ENCODE results near the gene RBMS1.

RBMS1 gene

DNA sequence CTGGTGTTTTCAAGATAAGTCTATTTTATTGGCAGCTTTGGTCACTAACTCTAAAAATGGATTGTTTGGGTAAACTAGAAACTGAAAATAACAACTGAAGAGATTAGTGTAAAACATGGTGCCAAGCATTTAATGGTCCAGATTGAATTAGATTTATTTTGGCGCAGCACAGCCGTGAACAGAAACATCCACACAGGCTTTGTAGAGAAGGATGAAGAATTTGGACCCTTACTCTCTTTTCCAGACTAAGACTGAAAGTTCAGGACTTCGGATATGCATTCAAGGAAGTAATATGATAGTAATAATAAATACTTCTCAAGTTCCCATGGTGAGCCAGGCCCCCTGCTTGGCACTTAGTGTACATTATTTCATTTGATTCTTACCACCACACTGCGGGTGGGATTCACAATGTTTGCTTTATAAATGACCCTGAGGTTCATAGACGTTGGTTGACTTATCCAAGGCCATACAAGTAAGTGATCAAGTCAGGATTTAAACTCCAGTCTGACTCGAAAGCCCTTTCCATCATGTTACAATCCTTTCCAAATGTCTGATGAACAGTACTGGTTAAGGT lies 239.3 kb downstream of the RBMS1 start:
- DNase-seq (ENCODE audit: low read depth in 2 of 2), result no peak

DNA sequence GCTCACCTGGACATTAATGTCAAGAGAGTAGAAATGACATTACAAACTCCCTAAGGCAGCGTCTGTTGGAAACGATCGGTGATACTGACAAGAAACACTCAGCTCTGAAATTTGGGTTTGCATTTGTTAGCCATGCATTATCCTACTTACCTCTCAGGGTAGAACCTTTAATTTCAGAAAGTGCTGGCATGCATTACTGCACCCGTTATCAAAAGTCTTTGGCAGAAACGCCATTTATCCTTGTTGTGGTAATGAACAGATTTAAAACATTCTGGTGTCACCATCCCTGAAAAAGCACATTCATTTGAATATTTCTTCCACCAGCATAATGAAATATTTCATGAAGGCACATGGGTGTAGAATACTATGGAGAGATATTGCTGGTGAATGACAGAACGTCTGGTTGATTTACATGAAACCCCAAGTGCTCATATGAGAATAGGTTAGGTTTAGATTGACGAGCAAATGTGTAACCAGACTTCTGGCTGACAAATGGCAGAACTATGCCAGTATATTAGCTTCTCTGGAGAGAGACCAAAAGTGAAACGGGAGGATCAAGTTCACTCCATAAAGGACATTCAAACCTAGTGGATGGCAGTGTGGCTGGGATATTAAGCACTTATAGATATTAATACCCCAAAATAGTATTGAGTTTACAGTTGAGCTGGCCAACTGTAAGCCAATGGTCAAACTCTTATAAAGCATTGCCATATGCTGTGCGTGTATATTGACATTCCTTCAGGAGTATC lies 240.0 kb downstream of the RBMS1 start:
- no peak for DNase-seq (ENCODE audit: low read depth in 2 of 2)

DNA sequence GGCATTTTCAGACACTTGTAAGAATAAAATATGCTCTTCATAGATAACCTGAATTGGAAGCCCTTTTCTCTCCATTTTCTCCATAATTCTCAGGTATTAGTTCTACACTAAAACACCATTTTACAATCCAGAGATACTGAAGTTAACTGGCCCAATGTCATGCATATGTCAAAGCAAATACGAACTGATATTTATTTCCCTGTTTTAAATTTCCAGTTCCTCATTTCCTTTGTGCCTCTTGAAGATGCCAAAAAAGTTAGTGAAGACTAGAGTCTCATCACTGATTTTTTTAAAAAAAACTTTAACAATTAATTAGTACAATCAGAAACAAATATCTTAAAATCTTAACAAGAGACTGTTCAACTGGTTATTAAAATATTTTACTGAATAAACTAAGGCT lies 240.7 kb downstream of the RBMS1 start:
- DNase-seq (ENCODE audit: low read depth in 2 of 2), result no peak

DNA sequence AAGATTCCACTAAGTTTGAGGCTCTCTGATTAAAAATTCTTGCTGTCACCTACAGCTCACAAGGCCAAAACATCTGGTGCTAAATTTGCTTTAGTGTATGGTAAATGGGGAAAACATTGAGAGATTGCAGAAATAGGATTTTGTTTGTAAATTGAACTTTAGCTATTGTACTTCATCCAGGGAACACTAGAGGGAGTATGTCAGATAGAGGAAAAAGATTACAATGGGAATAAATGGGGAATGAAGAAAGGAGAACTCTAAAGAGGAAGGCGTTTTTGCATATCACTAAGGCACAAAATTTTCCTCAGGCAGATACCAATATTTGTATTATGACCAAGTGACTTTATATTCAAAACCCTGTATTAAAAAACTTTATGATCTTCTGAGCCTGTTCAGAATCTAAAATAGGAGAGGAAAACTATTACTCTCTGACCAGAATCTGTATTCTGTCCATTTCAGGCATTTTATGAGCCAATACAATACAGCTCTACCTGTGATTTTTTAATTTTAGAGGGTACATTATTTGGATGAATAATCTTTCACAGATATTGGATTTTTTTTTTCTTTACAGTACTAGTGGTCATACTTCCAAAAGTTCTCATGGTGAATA lies 241.2 kb downstream of the RBMS1 start:
- no peak for DNase-seq (ENCODE audit: low read depth in 2 of 2)

DNA sequence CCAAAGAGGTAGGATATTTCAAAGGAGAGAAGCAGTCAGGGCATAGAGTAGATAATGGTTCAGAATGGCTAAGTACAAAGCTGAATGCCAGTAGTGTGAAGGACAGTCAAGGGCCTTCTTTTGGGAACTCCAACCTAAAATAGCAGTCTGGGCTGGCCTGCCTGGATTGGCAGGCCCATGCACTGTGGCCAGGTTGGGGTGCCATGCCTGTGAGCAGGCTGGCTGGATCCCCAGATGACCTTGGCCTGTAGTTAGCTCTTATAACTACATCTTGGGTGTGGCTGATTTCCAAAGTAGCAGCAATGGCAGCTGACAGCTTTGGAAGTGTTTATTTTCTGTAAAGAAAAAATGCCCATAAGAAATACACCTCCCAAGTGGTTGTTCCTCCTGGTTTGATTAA lies 242.0 kb downstream of the RBMS1 start:
- no peak for DNase-seq (ENCODE audit: low read depth in 2 of 2)

DNA sequence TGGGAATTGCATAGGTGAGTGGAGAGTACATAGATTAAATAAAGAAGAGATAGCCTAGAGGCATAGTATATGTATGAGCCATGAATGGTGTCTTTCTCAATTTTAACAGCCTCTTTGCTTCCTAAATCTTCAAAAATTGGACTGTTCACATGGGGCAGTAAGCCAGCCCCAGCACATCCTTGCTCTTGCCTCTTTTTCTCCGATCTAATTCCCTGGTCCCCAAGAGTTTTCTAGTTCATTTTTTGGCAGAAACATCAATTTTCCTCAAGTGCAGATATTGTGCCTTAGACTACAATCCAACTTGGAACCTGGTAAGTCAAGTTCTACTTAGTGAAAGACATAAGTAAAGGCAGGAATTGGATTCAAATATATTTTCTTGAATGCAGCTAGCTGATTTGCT lies 243.7 kb downstream of the RBMS1 start:
- no peak for DNase-seq (ENCODE audit: low read depth in 2 of 2)

DNA sequence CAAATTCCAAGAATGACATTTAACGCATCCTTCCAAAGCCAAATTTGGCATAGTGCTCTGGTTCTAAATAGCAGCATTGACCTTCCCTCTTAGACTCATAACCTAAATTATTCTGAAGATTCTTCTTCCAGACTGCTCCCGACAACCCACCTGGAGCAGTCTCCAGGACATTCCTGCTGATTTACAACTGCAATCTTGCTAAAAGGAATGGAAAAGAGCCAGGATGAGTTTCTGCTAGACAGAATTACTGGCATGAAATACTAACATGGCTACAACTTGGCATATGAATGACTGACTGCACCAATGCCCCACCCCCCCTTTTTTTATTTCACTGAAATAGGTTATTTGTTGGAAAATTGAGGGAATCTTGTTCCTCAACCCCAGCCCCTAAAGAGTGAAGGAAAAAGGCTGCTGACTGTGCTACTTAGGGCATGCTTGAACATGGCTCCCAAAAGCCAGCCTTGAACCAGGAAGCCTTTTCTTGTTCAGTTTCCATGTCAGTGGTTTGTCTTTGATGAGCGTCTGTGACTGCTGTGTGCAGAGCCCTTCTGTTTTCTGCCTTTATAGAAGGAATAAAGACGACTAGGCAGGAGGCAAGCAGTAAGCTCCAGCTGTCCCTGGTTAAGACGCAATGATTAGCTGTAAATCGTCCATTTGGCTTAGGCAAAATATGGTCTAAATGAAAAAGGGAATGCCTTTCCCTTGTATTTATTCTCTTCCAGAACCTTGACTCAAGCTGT lies 246.1 kb downstream of the RBMS1 start:
- no peak for DNase-seq (ENCODE audit: low read depth in 2 of 2)

DNA sequence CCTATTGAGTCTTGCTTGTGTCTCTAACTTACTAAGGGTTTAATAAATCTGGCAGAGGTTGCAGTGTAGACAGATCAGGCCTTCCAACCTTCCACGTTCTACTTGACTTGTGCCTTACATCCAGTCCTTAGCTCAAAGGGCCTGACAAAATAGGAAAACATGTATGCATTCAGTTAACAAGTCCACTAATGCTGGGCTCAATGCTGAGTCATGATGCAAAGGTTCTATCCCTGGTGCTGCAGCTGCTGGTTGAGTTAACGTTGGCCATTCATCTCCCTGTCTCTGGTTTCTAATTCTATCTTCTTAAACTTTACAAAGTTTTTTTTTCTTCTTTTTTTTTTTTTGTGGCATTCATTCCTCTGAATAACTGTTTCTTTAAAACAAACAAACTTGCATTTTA lies 247.3 kb downstream of the RBMS1 start:
- DNase-seq (ENCODE audit: low read depth in 2 of 2), result no peak

DNA sequence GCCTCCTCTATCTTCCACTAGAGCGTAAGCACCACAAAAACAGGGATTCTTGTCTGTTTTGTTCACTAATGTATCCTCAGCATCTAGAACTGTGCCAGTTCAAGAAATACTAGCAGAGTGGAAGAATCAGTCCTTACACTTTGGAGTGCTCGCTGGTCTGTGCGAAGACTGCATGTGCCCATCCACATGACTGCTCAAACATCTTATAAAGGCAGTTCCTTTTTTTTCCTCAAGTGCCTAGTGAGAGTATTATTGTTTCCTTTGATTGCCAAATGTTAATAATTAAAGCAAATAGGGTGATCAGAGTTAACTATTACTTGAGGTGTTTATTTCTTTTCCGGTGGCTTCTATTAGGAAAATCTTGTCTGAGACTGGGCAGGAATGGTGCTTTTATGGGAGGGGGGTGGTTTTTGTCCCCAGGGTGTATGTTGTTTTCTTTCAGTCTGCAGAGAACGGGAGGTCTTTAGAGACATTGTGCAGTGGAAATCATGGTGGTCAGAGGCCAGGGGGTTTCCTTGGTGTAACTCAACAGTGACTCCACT lies 247.9 kb downstream of the RBMS1 start:
- no peak for DNase-seq (ENCODE audit: low read depth in 2 of 2)

DNA sequence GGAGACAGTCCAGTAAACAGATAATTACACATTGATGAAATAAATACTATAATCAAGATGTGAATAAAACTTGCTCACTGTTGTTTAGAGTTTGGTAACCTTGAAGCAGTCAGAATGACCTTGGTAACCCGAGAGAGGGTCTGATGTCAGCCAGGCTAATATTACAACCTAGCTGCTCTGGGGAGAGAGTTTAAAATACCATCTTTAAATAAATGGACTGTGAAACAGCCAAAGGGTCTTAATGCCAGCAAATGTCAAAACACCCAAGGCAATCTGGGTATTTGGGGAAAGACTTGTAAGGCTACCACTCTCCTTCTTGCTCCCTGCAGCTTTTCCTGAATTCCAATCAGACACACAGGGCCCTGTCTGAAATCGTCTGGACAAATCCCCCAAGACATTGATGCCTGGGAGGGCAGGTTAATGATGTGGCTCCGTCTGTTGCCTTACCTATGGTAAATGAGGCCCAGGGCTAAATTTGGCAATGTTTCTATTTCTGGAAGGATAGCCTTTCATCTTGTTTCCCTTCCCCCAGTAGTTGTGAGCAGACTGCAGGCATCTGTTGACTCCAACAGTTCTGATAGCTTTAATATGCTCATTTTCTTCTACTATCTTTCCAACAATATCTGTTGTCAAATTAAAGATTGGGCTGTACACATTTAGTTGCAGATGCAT lies 250.6 kb downstream of the RBMS1 start:
- no peak for DNase-seq (ENCODE audit: low read depth in 2 of 2)

DNA sequence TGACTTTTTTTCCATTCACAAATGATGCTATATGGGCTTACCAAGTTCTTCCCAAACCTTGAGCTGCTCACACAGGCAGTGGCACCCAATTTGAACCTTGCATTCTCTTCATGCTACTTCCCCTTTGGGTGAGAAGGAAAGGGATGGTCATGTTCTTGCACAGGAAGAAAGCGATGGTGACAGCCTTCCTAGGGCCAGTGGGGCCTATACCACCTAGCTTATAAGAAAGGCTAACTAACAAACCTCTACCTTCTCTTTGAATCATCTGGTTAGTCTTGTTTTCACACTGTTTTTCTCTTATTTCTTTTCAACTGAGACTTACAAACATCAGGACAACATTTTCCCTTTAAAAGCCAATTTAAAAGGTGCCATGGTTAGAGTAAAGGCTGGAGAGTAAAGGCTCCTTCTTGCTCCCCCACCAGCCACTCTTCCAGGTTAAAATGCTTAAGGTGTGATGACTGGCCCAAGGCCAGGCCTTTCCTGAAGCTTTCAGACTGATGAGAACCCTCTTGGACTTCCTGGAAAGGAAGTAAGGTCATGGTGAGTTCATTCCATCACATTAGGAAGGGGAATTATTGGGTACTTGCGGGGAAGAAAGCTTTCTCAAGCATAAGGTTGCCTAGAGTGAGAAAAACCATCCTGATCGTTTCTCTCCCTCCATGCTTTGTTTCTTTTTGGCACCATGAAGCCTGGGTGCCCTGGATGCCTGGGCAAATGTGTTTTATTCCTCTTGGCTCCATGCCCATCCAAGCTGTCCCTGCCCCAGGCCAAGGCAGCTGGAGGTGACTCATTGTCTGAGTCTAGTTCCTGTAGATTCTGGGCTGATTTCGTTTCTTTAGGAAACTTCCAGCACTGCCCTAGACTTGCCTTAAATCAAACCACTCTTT lies 252.1 kb downstream of the RBMS1 start:
- DNase-seq (ENCODE audit: low read depth in 2 of 2), result no peak

DNA sequence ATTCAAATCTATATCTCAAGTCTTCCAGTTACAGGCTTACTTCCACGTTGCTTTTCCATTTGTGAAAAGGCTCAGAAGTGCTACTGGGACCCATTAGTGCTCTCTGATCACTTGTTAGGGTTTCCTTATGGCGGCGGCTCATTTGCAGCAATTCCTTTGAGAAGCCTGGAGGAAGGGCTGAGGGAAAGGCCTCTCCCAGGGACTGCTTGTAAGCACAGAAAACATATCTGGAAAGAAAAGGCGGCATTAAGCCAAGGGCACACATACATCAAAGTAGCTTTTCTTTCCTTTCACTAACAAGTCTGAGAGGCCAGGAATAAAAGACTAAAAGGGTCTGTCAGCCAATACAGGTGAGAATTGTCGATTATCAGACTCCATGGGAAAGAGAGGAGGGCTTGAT lies 254.2 kb downstream of the RBMS1 start:
- DNase-seq (ENCODE audit: low read depth in 2 of 2), result no peak

DNA sequence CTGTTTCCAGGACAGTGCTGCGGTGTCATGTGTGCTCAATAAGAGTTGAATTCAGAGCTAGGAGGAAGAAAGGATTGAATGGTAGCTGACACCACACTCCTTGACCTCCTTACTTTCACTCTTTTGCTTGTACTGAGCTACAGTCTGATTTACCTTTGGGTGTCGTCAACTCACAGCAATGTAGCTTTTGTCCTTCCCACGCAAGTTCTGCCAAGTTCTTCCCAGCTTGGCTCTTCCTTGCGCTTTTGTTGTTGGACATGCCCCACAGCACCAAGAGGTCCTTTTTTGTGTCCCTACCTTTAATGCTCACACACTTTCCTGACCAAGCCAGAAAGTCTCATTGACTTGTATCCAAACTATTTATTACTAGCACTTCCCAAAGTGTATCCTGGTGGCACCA lies 255.2 kb downstream of the RBMS1 start:
- DNase-seq (ENCODE audit: low read depth in 2 of 2), result no peak

DNA sequence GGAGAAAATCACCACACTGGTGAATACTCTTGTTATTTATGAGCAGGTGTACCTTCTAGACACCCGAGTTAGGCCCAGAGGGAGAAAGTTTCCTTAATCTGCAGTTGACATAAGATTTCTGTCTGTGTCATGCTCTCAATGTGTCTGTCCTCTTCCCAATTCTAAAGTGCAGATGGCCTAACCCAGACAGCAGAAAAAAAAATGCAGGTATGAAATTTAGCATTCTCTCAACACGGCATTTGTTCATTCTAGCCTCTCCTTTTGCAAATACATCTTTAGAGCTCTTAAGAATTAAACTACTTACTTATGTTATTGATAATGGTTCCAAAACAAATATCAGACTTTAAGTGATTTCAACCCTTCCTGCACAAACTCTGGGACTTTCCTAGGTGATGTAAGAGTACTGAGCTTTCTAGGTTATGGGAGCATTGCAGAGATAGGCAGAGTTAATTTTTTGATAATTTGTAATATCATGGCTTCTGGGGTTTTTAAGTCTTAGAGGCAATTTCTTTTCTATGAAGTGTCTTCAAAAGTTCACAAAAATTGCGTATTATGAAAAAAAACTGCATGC lies 260.6 kb downstream of the RBMS1 start:
- no peak for DNase-seq (ENCODE audit: low read depth in 2 of 2)

DNA sequence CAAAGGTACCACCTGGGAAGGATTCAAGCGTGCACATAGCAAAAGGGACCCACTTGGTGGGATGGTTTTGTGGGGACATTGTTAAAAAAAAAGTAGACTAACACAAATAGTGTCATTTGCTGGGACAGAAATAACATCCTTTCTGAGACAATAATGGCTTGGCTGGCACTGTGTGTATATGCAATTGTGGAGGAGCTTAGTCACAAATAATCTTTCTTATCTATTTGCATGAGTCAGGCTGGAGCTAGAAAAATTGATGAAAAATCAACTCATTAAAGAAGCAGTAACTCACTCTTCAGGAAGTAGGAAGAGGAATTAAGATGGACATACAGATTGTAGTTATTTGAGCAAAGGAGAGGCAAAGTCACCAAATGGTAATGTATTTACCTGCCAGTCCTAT lies 264.0 kb downstream of the RBMS1 start:
- no peak for DNase-seq (ENCODE audit: low read depth in 2 of 2)

DNA sequence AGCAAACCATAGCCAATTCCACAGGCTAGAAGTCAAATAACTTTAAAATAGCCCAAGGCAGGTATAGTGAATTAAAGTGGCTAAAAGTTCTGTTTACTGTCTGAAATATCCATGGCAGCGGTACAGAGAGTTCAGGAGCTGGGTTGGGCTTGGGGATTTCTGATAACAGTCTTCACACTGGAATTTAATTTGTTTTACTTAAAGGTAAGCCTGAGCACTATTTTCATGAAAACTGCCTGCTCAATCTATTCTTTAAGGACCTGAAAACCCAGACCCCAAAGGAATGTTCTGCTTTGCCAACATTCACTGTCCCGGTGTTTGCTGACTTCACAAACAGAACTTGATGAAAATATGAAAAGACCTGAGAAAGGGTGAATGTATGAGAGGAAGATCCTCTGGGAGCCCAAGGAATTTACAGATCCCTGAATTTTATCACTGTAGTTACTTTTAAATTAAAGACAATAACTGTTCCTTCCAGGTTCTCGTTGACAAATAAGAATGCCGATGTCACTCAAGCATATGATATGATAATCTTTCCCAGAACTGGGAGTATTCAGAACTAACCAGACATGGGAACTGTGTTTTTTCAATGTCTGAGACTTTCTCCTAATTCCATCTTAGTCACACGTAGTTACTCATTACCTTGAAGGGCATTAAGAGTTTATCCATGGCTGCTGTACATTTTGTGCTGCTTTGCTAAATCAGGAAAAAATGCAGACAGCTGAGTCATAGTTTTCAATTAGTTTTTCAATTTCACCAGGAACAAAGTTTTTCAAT lies 265.3 kb downstream of the RBMS1 start:
- DNase-seq (ENCODE audit: low read depth in 2 of 2), result no peak

DNA sequence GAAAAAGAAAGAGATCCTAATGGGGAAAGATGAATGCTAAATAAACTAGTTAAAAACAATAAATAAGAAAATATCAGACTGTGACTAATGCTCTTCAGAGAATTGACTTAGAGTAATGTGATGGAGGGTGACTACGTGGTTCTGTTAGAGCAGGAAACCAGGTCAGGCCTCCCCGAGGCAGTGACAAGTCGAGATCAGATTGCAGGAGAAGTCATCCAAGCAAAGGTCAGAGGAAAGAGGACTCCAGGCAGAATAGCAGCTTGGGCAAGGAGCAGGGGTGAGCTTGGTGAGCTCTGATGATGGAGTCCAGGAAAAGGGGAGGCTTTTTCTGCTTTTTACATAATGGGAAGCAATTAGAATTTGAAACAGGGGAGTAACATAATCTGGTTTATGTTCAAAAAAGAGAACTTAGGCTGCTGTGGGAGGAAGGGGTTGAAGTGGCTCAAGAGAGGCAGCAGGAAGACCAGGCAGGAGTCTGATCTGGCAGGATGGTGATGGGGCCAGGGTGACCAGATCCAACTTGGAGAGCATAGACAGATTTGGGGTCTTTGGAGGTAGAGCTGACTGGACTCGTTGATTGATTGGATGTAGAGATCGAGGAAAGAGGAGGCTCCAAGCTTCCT lies 266.2 kb downstream of the RBMS1 start:
- no peak for DNase-seq (ENCODE audit: low read depth in 2 of 2)

DNA sequence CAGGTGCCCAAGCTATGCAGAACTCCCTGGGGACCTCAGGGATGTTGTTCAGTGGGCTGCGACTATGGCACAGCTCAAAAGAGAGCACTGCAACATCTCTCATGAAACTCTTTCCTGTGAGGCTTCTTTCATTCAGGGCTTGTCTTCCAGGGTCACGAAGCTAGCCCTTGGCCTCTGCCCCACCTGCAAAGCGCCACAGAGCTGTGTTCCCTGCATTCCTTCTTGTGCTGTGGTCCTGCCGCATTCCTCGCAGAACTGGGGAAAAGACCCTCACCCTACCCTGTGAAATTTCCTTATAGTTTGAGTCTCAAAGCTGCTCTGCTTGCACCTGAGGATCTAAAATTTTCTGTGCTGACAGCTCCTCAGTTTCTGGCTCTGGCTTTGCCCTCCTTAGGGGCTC lies 267.2 kb downstream of the RBMS1 start:
- DNase-seq (ENCODE audit: low read depth in 2 of 2), result no peak

DNA sequence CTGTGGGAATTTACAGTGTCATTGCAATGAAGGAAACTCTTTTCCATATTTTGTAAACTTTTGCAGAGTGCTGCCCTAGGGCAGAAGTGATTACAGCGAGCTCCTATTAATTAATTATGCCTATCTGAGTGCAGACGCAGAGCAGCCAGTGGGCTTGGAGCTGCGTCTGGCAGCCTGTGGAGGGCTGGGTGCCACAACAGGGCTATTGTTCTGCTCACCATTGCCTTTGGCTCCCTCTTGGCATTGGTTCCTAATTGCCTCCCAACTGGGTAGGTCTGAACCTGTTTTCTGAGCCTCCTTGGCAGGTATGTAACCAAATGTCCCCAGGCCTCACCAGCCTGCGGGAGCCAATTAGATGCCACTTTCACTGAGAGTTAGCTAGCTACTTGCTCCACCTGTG lies 267.9 kb downstream of the RBMS1 start:
- DNase-seq (ENCODE audit: low read depth in 2 of 2), result no peak
